Lower leg skin (tissue), 3 donors: ENCODE measurements around the gene ATP8B4.

Experiments
- POLR2A ChIP-seq, 2 donors: fragments of 450-650 bp; IDR thresholded peaks; one replicate each; pipeline ENCODE4 v1.6.1; 2016 to 2017; ENCODE audit warnings: antibody characterized with exemption in 2 of 2, mild to moderate bottlenecking in 1 of 2, moderate library complexity in 1 of 2
- TF ChIP-seq, protein P1 (sequence below), 3 donors: fragments of 450-650 bp; IDR thresholded peaks; one replicate each; pipeline ENCODE4 v1.5.1; 2016; ENCODE audit warnings: antibody characterized with exemption in 3 of 3, mild to moderate bottlenecking in 3 of 3, moderate library complexity in 2 of 3

DNA sequence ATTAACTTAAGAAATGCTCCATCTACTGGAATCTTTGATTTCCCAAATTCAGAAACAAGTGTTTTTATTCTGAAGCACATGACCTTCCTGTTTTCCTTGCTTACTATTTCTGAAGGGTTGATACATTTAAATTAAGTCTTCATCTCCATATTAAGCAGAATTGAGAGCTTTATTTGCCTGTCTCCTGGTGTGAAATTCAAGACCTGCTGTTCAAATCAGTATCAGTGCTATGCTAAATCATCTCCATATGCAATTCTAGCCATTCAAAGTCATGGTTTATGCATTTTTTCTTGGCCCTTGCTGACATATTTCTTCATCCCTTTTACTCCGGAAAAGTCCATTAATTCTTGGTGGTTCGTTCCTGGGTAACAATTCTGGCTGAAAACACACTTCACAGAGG is 195.4 kb downstream of the ATP8B4 start:
- TF ChIP-seq, protein P1, sequence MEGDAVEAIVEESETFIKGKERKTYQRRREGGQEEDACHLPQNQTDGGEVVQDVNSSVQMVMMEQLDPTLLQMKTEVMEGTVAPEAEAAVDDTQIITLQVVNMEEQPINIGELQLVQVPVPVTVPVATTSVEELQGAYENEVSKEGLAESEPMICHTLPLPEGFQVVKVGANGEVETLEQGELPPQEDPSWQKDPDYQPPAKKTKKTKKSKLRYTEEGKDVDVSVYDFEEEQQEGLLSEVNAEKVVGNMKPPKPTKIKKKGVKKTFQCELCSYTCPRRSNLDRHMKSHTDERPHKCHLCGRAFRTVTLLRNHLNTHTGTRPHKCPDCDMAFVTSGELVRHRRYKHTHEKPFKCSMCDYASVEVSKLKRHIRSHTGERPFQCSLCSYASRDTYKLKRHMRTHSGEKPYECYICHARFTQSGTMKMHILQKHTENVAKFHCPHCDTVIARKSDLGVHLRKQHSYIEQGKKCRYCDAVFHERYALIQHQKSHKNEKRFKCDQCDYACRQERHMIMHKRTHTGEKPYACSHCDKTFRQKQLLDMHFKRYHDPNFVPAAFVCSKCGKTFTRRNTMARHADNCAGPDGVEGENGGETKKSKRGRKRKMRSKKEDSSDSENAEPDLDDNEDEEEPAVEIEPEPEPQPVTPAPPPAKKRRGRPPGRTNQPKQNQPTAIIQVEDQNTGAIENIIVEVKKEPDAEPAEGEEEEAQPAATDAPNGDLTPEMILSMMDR (IDR thresholded peaks at IDR 0.05): no peak
- TF ChIP-seq POLR2A (IDR thresholded peaks at IDR 0.05): no peak
